HepG2 (cell line): ENCODE measurements around the gene ADRA2A. TPM values are rescaled to one million over a fixed set of nuclear protein-coding genes. Genes with fewer than 3 reads are reported as not detected.

Experiments used
- ATAC-seq: fragments of 200-7000 bp; cut with Tn5 transposase; 3 replicates; pipeline ENCODE4 v1.9.1; 2020; ENCODE audit warnings: mild to moderate bottlenecking, moderate library complexity
- BruUV-seq: library from RNA; stranded (reverse); fragments of 400-500 nt; replicated peaks from 2 replicates; lab custom pipeline; 2021; lab: Mats Ljungman, UMichigan
- CTCF ChIA-PET: fragments of 300-600 bp; formaldehyde crosslinking; extraction: SDS; loops from one replicate; lab custom pipeline; 2021; ENCODE audit warnings: low total read pairs, inconsistent platforms, low intra/inter-chr PET ratio; lab: Yijun Ruan, JAX
- POLR2A ChIA-PET: fragments of 350-600 bp; sonication (Branson Sonifier 250); formaldehyde crosslinking; loops from one replicate; lab custom pipeline; 2020; ENCODE audit warnings: antibody characterized with exemption, inconsistent platforms; lab: Yijun Ruan, JAX
- DNase-seq: peaks from one replicate; pipeline ENCODE4 v3.0.0-alpha.2; 2015; ENCODE audit warnings: low spot score
- FAIRE-seq: peaks from 3 replicates; lab custom pipeline; 2011; peaks lifted over from hg19 to GRCh38; lab: Jason Lieb, UNC
- H2AFZ ChIP-seq: one replicate; pipeline ENCODE4 v1.6.1; 2011; ENCODE audit warnings: low read length, inconsistent platforms
- H3K27ac ChIP-seq: fragments of 300-600 bp; 3 replicates; pipeline ENCODE4 v1.8.0; 2011; ENCODE audit warnings: mixed run types, mild to moderate bottlenecking, mixed read lengths, low read length, inconsistent platforms; ENCODE audit not compliant: insufficient read depth; ENCODE audit errors: extremely low read length
- H3K27me3 ChIP-seq, 2 experiments: fragments of 200-600 bp in 1 of 2; 2 replicates in 1 of 2; 3 replicates in 1 of 2; pipeline versions ENCODE4 v1.6.0 to v1.8.0; 2011; ENCODE audit warnings: low read length in 2 of 2, mild to moderate bottlenecking in 2 of 2, moderate library complexity in 2 of 2, inconsistent platforms in 1 of 2; ENCODE audit not compliant: insufficient read depth in 2 of 2, control insufficient read depth in 1 of 2
- H3K36me3 ChIP-seq, 2 experiments: fragments of 200-600 bp in 1 of 2; replicated peaks in 1 of 2; 2 replicates in 1 of 2; 3 replicates in 1 of 2; pipeline versions ENCODE4 v1.5.1 to v1.8.0; 2011; ENCODE audit warnings: low read length in 2 of 2, inconsistent platforms in 1 of 2; ENCODE audit not compliant: insufficient read depth in 2 of 2, control insufficient read depth in 1 of 2
- H3K4me1 ChIP-seq: 2 replicates; pipeline ENCODE4 v1.5.1; 2012; ENCODE audit warnings: low read length, inconsistent platforms; ENCODE audit not compliant: insufficient read depth
- H3K4me2 ChIP-seq: 2 replicates; pipeline ENCODE4 v1.6.0; 2011; ENCODE audit warnings: low read depth, low read length, inconsistent platforms
- H3K4me3 ChIP-seq, 3 experiments: fragments of 200-600 bp in 1 of 3; sonication (generic), shearing (Covaris generic) in 1 of 3; replicated peaks in 1 of 3; 2 replicates each; pipeline ENCODE4 v1.5.1; 2011 to 2016; ENCODE audit warnings: low read length in 3 of 3, inconsistent platforms in 2 of 3, low read depth in 2 of 3, mild to moderate bottlenecking in 2 of 3, control low read depth in 1 of 3, mixed read lengths in 1 of 3; ENCODE audit not compliant: insufficient read depth in 1 of 3
- H3K79me2 ChIP-seq: one replicate; pipeline ENCODE4 v1.6.1; 2011; ENCODE audit warnings: low read length, inconsistent platforms; ENCODE audit not compliant: insufficient read depth
- H3K9ac ChIP-seq: 2 replicates; pipeline ENCODE4 v1.6.0; 2011; ENCODE audit warnings: mild to moderate bottlenecking, low read depth, low read length, inconsistent platforms; ENCODE audit not compliant: insufficient read depth
- H3K9me3 ChIP-seq: 2 replicates; pipeline ENCODE4 v1.5.1; 2012; ENCODE audit warnings: mild to moderate bottlenecking, low read length
- H4K20me1 ChIP-seq: 2 replicates; pipeline ENCODE4 v1.6.0; 2011; ENCODE audit warnings: inconsistent platforms, mild to moderate bottlenecking, low read length, moderate library complexity; ENCODE audit not compliant: insufficient read depth
- AGO2 ChIP-seq: fragments of 200-400 bp; formaldehyde crosslinking; optimal IDR thresholded peaks from 2 replicates; pipeline ENCODE3; 2017; ENCODE audit warnings: mild to moderate bottlenecking, low read depth, low read length, moderate library complexity
- BCLAF1 ChIP-seq: fragments of 450-650 bp; IDR thresholded peaks from 2 replicates; pipeline ENCODE4 v1.6.1; 2017; ENCODE audit warnings: mild to moderate bottlenecking
- DNMT3B ChIP-seq: conservative IDR thresholded peaks from 2 replicates; pipeline ENCODE4 v1.6.1; 2016; ENCODE audit warnings: missing biosample characterization, control low read depth
- ETV5 ChIP-seq: IDR thresholded peaks from 2 replicates; pipeline ENCODE4 v1.6.1; 2018; ENCODE audit warnings: missing biosample characterization, missing genetic modification reagents, inconsistent platforms, borderline replicate concordance
- FOXA1 ChIP-seq, 2 experiments: fragments of 450-650 bp in 1 of 2; sonication (generic) in 1 of 2; formaldehyde crosslinking in 1 of 2; IDR thresholded peaks; 2 replicates each; pipeline versions ENCODE4 v1.4.0 to v1.6.1; 2016 to 2020; ENCODE audit warnings: missing genetic modification reagents in 1 of 2
- HDAC6 ChIP-seq: fragments of 200-600 bp; sonication (generic); IDR thresholded peaks from 2 replicates; pipeline ENCODE4 v1.7.0; 2017; ENCODE audit warnings: mild to moderate bottlenecking, antibody characterized with exemption, low read length, low read depth
- HOXD1 ChIP-seq: sonication (generic); formaldehyde crosslinking; IDR thresholded peaks from 2 replicates; pipeline ENCODE4 v1.5.0; 2020; ENCODE audit warnings: missing genetic modification reagents
- KLF9 ChIP-seq: IDR thresholded peaks from 2 replicates; pipeline ENCODE4 v1.6.1; 2016; ENCODE audit warnings: low read depth
- MLLT10 ChIP-seq: sonication (generic); formaldehyde crosslinking; IDR thresholded peaks from 2 replicates; pipeline ENCODE4 v1.4.0; 2020; ENCODE audit warnings: missing genetic modification reagents
- NR1H2 ChIP-seq: sonication (generic); formaldehyde crosslinking; IDR thresholded peaks from 2 replicates; pipeline ENCODE4 v1.8.1; 2022; ENCODE audit warnings: low read depth, missing genetic modification reagents, borderline replicate concordance
- PHF21A ChIP-seq: sonication (generic); formaldehyde crosslinking; IDR thresholded peaks from 2 replicates; pipeline ENCODE4 v1.5.0; 2020; ENCODE audit warnings: mild to moderate bottlenecking, missing genetic modification reagents
- RFXAP ChIP-seq: sonication (generic); formaldehyde crosslinking; IDR thresholded peaks from 2 replicates; pipeline ENCODE4 v1.4.0; 2020; ENCODE audit warnings: missing genetic modification reagents, borderline replicate concordance
- SAP130 ChIP-seq: IDR thresholded peaks from 2 replicates; pipeline ENCODE4 v1.6.1; 2016; ENCODE audit warnings: low read depth
- SNAPC2 ChIP-seq: sonication (generic); formaldehyde crosslinking; IDR thresholded peaks from 2 replicates; pipeline ENCODE4 v1.8.1; 2022; ENCODE audit warnings: mild to moderate bottlenecking, missing genetic modification reagents
- ZMAT3 ChIP-seq: sonication (generic); formaldehyde crosslinking; conservative IDR thresholded peaks from 2 replicates; pipeline ENCODE4 v1.7.0; 2021; ENCODE audit warnings: missing genetic modification reagents
- ZMYM4 ChIP-seq: sonication (generic); formaldehyde crosslinking; IDR thresholded peaks from 2 replicates; pipeline ENCODE4 v1.8.1; 2023; ENCODE audit warnings: mild to moderate bottlenecking, missing genetic modification reagents
- ZNF331 ChIP-seq: sonication (generic); formaldehyde crosslinking; IDR thresholded peaks from 2 replicates; pipeline ENCODE4 v1.4.0; 2020; ENCODE audit warnings: missing genetic modification reagents
- ZNF343 ChIP-seq: sonication (generic); formaldehyde crosslinking; IDR thresholded peaks from 2 replicates; pipeline ENCODE4 v1.4.0; 2020; ENCODE audit warnings: mild to moderate bottlenecking, missing genetic modification reagents
- ZNF382 ChIP-seq: sonication (generic); formaldehyde crosslinking; IDR thresholded peaks from 2 replicates; pipeline ENCODE4 v1.5.0; 2020; ENCODE audit warnings: missing genetic modification reagents, mild to moderate bottlenecking, borderline replicate concordance
- ZNF761 ChIP-seq: sonication (generic); formaldehyde crosslinking; conservative IDR thresholded peaks from 2 replicates; pipeline ENCODE4 v1.4.0; 2020; ENCODE audit warnings: mild to moderate bottlenecking, missing genetic modification reagents
- WGBS: methylation state at CpG from one replicate; pipeline ENCODE4 v1.1.6; 2017; ENCODE audit warnings: low lambda C conversion rate; 5-methylcytosine and 5-hydroxymethylcytosine counted together
- in situ Hi-C: cut with HindIII; loops from 2 replicates; pipeline ENCODE4 v1.10.0; 2017; ENCODE audit warnings: low pct_unique_long_range_greater_than_20kb; ENCODE audit not compliant: extremely low pct_ligation_motif_present
- intact Hi-C: fragments of 100-400 bp; cut with micrococcal nuclease; formaldehyde crosslinking; loops from one replicate; pipeline ENCODE4 v1.10.0; 2022; ENCODE audit not compliant: unreplicated experiment
- polyA plus RNA-seq, 8 experiments: library from polyadenylated mRNA; depleted of rRNA in 3 of 8; stranded (reverse) in 7 of 8; unstranded in 1 of 8; fragments of >200 nt; fragmentation: Illumina TruSeq in 4 of 8; extraction: Trizol in 4 of 8; gene quantifications; 2 replicates each; pipeline versions ENCODE4 v1.2.1 to v1.2.3, GENCODE V29; 2011 to 2016; ENCODE audit warnings: low read depth in 4 of 8, missing spikeins in 1 of 8, mixed read lengths in 1 of 8; ENCODE audit not compliant: insufficient read depth in 1 of 8
- total RNA-seq, 5 experiments: library from RNA; depleted of rRNA; stranded (reverse); fragments of >200 nt; fragmentation: Illumina TruSeq; extraction: Trizol; gene quantifications; 2 replicates each; pipeline ENCODE4 v1.2.3, GENCODE V29; 2016; ENCODE audit warnings: low read depth in 1 of 5

ADRA2A gene
- total and polyA plus RNA-seq, 2 of the 13 experiments (the other 11 are each of a cell fraction or from before 2014, with no cell fraction given) = 0.01 TPM; not detected in 1

GRCh38 chr10:111123883-111124282 is 47.1 kb downstream of the ADRA2A start:
- ATAC-seq (no peak), FAIRE-seq (no peak), DNase-seq (no peak)
- no peak overlapping the region for H3K4me3 ChIP-seq
- in situ Hi-C loops (no loop called here), intact Hi-C loops (no loop called here)
- H3K79me2 ChIP-seq = no peaks in the 10 kb centered on the region
- H3K9ac ChIP-seq = no peak overlapping the region
- CTCF ChIA-PET = no interaction called here
- H3K27me3 ChIP-seq = peaks cover 0 to 1% of the 10 kb centered on the region in 2 experiments; a peak in 2 of 5 replicates
- no peak overlapping the region for H3K27ac ChIP-seq
- no peaks in the 10 kb centered on the region for H3K9me3 ChIP-seq
- H3K4me1 ChIP-seq = no peaks in the 10 kb centered on the region
- WGBS = 28% methylated on average over 6 of the region's 6 CpGs
- no peak overlapping the region for H3K4me2 ChIP-seq
- no peak overlapping the region for H2AFZ ChIP-seq
- TF ChIP-seq NR1H2 (no peak), BCLAF1 (no peak), KLF9 (no peak), ZNF331 (CRISPR knock-in tag) (no peak), RFXAP (CRISPR knock-in tag) (no peak), ZMYM4 (no peak), SNAPC2 (CRISPR knock-in tag) (no peak), AGO2 (no peak), SAP130 (no peak), ZNF343 (CRISPR knock-in tag) (no peak), ETV5 (CRISPR knock-in tag) (no peak), HDAC6 (no peak), FOXA1 (IDR thresholded peaks at IDR 0.05) (no peak), FOXA1 (CRISPR knock-in tag; IDR thresholded peaks at IDR 0.05) (no peak), MLLT10 (CRISPR knock-in tag) (no peak), PHF21A (CRISPR knock-in tag) (no peak), HOXD1 (CRISPR knock-in tag) (no peak), ZNF382 (no peak), ZNF761 (CRISPR knock-in tag) (no peak), ZMAT3 (CRISPR knock-in tag) (no peak), DNMT3B (CRISPR knock-in tag) (no peak)
- no peaks in the 10 kb centered on the region for H3K36me3 ChIP-seq
- no peaks in the 10 kb centered on the region for H4K20me1 ChIP-seq
- BruUV-seq = no TSS peak
- POLR2A ChIA-PET = no interaction called here
